ENCODE results near the gene KLK6.
"Not testable (repeated sequence)": the region's sequence is repeated elsewhere in the genome, so short reads cannot be mapped to it uniquely, and the experiment has no call there.

The KLK6 gene

GRCh38 chr19:50978772-50979390, 9.5 kb upstream of the KLK6 start:
- POLR2A ChIA-PET, result no interaction called here
- peaks cover 0 to 69% (median 7%) of the 10 kb centered on the region in 5 experiments for H3K27me3 ChIP-seq (replicated peaks in 2 of 5; ENCODE audit: control insufficient read depth in 4 of 5, insufficient read depth in 5 of 5, low read length in 4 of 5)
- CTCF ChIA-PET, result no interaction called here

DNA sequence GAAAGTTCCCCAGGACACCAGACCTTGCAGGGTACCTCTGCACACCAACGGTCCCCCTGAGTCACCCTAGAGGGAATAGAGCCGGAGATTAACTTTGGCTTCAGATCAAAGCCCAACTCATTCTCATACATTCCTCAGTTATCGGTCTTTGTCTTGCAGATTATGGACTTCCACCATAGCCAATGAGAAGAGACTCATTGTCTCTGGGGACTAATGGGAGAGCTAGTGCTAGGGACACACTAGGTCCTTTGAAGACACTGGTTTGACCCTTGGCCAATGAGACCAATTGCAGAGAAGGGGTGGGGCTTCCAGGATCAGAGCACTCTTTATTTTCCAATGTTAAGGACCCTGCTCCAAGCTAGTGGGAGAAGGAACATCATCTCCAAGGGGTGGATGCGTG, 8.2 kb upstream of the KLK6 start:
- peaks cover 0 to 66% (median 7%) of the 10 kb centered on the region in 5 experiments for H3K27me3 ChIP-seq (replicated peaks in 2 of 5; ENCODE audit: control insufficient read depth in 4 of 5, insufficient read depth in 5 of 5, low read length in 4 of 5)
- H3K9me3 ChIP-seq (ENCODE audit: control extremely low read depth in 1 of 5, control insufficient read depth in 4 of 5, insufficient read depth in 2 of 5, low read depth in 1 of 5, low read length in 4 of 5), result no peaks in the 10 kb centered on the region
- ChIA-PET POLR2A (no interaction called here), CTCF (interaction anchor here (0.7 kb wide), 1 partner anchor 520 kb away, joined by 3 read pairs; no protein-coding TSS in a partner anchor)
- H3K4me1 ChIP-seq (ENCODE audit: control extremely low read depth in 1 of 4, control insufficient read depth in 4 of 4, insufficient read depth in 4 of 4, low read length in 3 of 4), result no peaks in the 10 kb centered on the region
- WGBS (ENCODE audit: insufficient coverage), result 67% methylated on average over 4 of the region's 4 CpGs
- no peak for DNase-seq
- H3K4me3 ChIP-seq (ENCODE audit: control insufficient read depth in 1 of 7, extremely low read depth in 1 of 7, insufficient read depth in 4 of 7, low read depth in 2 of 7, low read length in 6 of 7), result no peak overlapping the region
- no peak overlapping the region for H3K27ac ChIP-seq (ENCODE audit: insufficient read depth in 1 of 2, low read depth in 1 of 2, low read length in 2 of 2, poor library complexity in 1 of 2, severe bottlenecking in 2 of 2)
- no peaks in the 10 kb centered on the region for H3K36me3 ChIP-seq (ENCODE audit: control insufficient read depth in 4 of 4, insufficient read depth in 4 of 4, low read length in 3 of 4)

More at GRCh38 chr19:50978772-50979390, 9.5 kb upstream of the KLK6 start:
- Histone ChIP-seq H3K9me3 (ENCODE audit: control extremely low read depth in 1 of 5, control insufficient read depth in 4 of 5, insufficient read depth in 2 of 5, low read depth in 1 of 5, low read length in 4 of 5) (no peaks in the 10 kb centered on the region), H3K4me3 (ENCODE audit: control insufficient read depth in 1 of 7, extremely low read depth in 1 of 7, insufficient read depth in 4 of 7, low read depth in 2 of 7, low read length in 6 of 7) (no peak overlapping the region), H3K36me3 (ENCODE audit: control insufficient read depth in 4 of 4, insufficient read depth in 4 of 4, low read length in 3 of 4) (no peaks in the 10 kb centered on the region), H3K27ac (ENCODE audit: insufficient read depth in 1 of 2, low read depth in 1 of 2, low read length in 2 of 2, poor library complexity in 1 of 2, severe bottlenecking in 2 of 2) (no peak overlapping the region), H3K4me1 (ENCODE audit: control extremely low read depth in 1 of 4, control insufficient read depth in 4 of 4, insufficient read depth in 4 of 4, low read length in 3 of 4) (no peaks in the 10 kb centered on the region)
- WGBS (ENCODE audit: insufficient coverage), result 100% methylated on average over 1 of the region's 5 CpGs
- DNase-seq, result no peak

- Histone ChIP-seq H3K36me3 (ENCODE audit: control insufficient read depth in 4 of 4, insufficient read depth in 4 of 4, low read length in 3 of 4) (no peaks in the 10 kb centered on the region), H3K27ac (ENCODE audit: insufficient read depth in 1 of 2, low read depth in 1 of 2, low read length in 2 of 2, poor library complexity in 1 of 2, severe bottlenecking in 2 of 2) (no peak overlapping the region), H3K4me3 (ENCODE audit: control insufficient read depth in 1 of 7, extremely low read depth in 1 of 7, insufficient read depth in 4 of 7, low read depth in 2 of 7, low read length in 6 of 7) (no peak overlapping the region), H3K27me3 (replicated peaks in 2 of 5; ENCODE audit: control insufficient read depth in 4 of 5, insufficient read depth in 5 of 5, low read length in 4 of 5) (peaks cover 0 to 56% (median 5%) of the 10 kb centered on the region in 5 experiments), H3K9me3 (ENCODE audit: control extremely low read depth in 1 of 5, control insufficient read depth in 4 of 5, insufficient read depth in 2 of 5, low read depth in 1 of 5, low read length in 4 of 5) (no peaks in the 10 kb centered on the region), H3K4me1 (ENCODE audit: control extremely low read depth in 1 of 4, control insufficient read depth in 4 of 4, insufficient read depth in 4 of 4, low read length in 3 of 4) (no peaks in the 10 kb centered on the region)
- 50% methylated on average over 5 of the region's 8 CpGs for WGBS (ENCODE audit: insufficient coverage)
- CTCF ChIA-PET, result no interaction called here
- POLR2A ChIA-PET, result no interaction called here
- DNase-seq, result no peak
These were observed 6.4 kb upstream of the KLK6 start for GRCh38 chr19:50975766-50976165.

DNA sequence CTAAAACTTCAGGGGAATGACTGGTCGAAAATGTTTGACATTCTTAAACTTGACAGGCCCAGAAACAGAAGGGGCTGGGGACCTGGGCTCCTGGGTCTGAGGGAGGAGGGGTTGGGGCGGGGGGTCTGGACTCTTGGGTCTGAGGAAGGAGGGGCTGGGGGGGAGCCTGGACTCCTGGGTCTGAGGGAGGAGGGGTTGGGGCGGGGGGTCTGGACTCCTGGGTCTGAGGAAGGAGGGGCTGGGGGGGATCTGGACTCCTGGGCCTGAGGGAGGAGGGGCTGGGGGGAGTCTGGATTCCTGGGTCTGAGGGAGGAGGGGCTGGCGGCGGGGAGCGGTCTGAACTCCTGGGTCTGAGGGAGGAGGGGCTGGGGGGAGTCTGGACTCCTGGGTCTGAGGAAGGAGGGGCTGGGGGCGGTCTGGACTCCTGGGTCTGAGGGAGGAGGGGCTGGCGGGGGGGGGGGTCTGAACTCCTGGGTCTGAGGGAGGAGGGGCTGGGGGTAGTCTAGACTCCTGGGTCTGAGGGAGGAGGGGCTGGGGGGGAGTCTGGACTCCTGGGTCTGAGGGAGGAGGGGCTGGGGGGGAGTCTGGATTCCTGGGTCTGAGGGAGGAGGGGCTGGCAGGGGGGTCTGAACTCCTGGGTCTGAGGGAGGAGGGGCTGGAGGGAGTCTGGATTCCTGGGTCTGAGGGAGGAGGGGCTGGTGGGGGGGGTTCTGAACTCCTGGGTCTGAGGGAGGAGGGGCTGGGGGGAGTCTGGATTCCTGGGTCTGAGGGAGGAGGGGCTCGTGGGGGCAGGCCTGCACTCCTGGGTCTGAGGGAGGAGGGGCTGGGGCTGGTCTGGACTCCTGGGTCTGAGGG, 5.5 kb upstream of the KLK6 start:
- no peak for DNase-seq
- Histone ChIP-seq H3K36me3 (ENCODE audit: control insufficient read depth in 4 of 4, insufficient read depth in 4 of 4, low read length in 3 of 4) (no peaks in the 10 kb centered on the region), H3K27me3 (replicated peaks in 2 of 5; ENCODE audit: control insufficient read depth in 4 of 5, insufficient read depth in 5 of 5, low read length in 4 of 5) (peaks cover 0 to 55% (median 5%) of the 10 kb centered on the region in 5 experiments), H3K9me3 (ENCODE audit: control extremely low read depth in 1 of 5, control insufficient read depth in 4 of 5, insufficient read depth in 2 of 5, low read depth in 1 of 5, low read length in 4 of 5) (no peaks in the 10 kb centered on the region), H3K4me3 (ENCODE audit: control insufficient read depth in 1 of 7, extremely low read depth in 1 of 7, insufficient read depth in 4 of 7, low read depth in 2 of 7, low read length in 6 of 7) (no peak overlapping the region), H3K4me1 (ENCODE audit: control extremely low read depth in 1 of 4, control insufficient read depth in 4 of 4, insufficient read depth in 4 of 4, low read length in 3 of 4) (no peaks in the 10 kb centered on the region), H3K27ac (ENCODE audit: insufficient read depth in 1 of 2, low read depth in 1 of 2, low read length in 2 of 2, poor library complexity in 1 of 2, severe bottlenecking in 2 of 2) (no peak overlapping the region)
- no CpG with 5 or more reads among the region's 9 CpGs for WGBS (ENCODE audit: insufficient coverage)
- ChIA-PET CTCF (no interaction called here), POLR2A (no interaction called here)

GRCh38 chr19:50972795-50973376, 3.5 kb upstream of the KLK6 start:
- CTCF ChIA-PET, result no interaction called here
- POLR2A ChIA-PET, result no interaction called here
- no peak for DNase-seq
- no peak overlapping the region for H3K4me3 ChIP-seq (ENCODE audit: control insufficient read depth in 1 of 7, extremely low read depth in 1 of 7, insufficient read depth in 4 of 7, low read depth in 2 of 7, low read length in 6 of 7)
- H3K9me3 ChIP-seq (ENCODE audit: control extremely low read depth in 1 of 5, control insufficient read depth in 4 of 5, insufficient read depth in 2 of 5, low read depth in 1 of 5, low read length in 4 of 5), result no peaks in the 10 kb centered on the region
- H3K36me3 ChIP-seq (ENCODE audit: control insufficient read depth in 4 of 4, insufficient read depth in 4 of 4, low read length in 3 of 4), result no peaks in the 10 kb centered on the region
- no peaks in the 10 kb centered on the region for H3K4me1 ChIP-seq (ENCODE audit: control extremely low read depth in 1 of 4, control insufficient read depth in 4 of 4, insufficient read depth in 4 of 4, low read length in 3 of 4)
- peaks cover 0 to 55% (median 3%) of the 10 kb centered on the region in 5 experiments for H3K27me3 ChIP-seq (replicated peaks in 2 of 5; ENCODE audit: control insufficient read depth in 4 of 5, insufficient read depth in 5 of 5, low read length in 4 of 5)
- H3K27ac ChIP-seq (ENCODE audit: insufficient read depth in 1 of 2, low read depth in 1 of 2, low read length in 2 of 2, poor library complexity in 1 of 2, severe bottlenecking in 2 of 2), result no peak overlapping the region
- WGBS (ENCODE audit: insufficient coverage), result 80% methylated on average over 9 of the region's 9 CpGs

- POLR2A ChIA-PET; DNase-seq; H3K9me3 ChIP-seq (ENCODE audit: control extremely low read depth in 1 of 5, control insufficient read depth in 4 of 5, insufficient read depth in 2 of 5, low read depth in 1 of 5, low read length in 4 of 5); H3K4me1 ChIP-seq (ENCODE audit: control extremely low read depth in 1 of 4, control insufficient read depth in 4 of 4, insufficient read depth in 4 of 4, low read length in 3 of 4); CTCF ChIA-PET; H3K27ac ChIP-seq (ENCODE audit: insufficient read depth in 1 of 2, low read depth in 1 of 2, low read length in 2 of 2, poor library complexity in 1 of 2, severe bottlenecking in 2 of 2); H3K36me3 ChIP-seq (ENCODE audit: control insufficient read depth in 4 of 4, insufficient read depth in 4 of 4, low read length in 3 of 4); H3K4me3 ChIP-seq (ENCODE audit: control insufficient read depth in 1 of 7, extremely low read depth in 1 of 7, insufficient read depth in 4 of 7, low read depth in 2 of 7, low read length in 6 of 7): not testable (repeated sequence)
- 83% methylated on average over 2 of the region's 3 CpGs for WGBS (ENCODE audit: insufficient coverage)
- peaks cover 0 to 59% (median 3%) of the 10 kb centered on the region in 5 experiments for H3K27me3 ChIP-seq (replicated peaks in 2 of 5; ENCODE audit: control insufficient read depth in 4 of 5, insufficient read depth in 5 of 5, low read length in 4 of 5)
These were observed 419 bp upstream of the KLK6 start for GRCh38 chr19:50969810-50970209.

Data from common myeloid progenitor, CD34-positive (primary cell).